ENCODE measurements around the gene KIF19.

Gene KIF19

GRCh38 chr17:74304184-74304583, 21.8 kb upstream of the KIF19 start:
- no peak for DNase-seq

- no peak for DNase-seq
These were observed 20.0 kb upstream of the KIF19 start for GRCh38 chr17:74305865-74306654.

- DNase-seq: no peak
These were observed 17.8 kb upstream of the KIF19 start for GRCh38 chr17:74307984-74308773.

- no peak for DNase-seq
These were observed 16.1 kb upstream of the KIF19 start for GRCh38 chr17:74309902-74310301.

- DNase-seq: no peak
These were observed 11.1 kb upstream of the KIF19 start for GRCh38 chr17:74314877-74315276.

GRCh38 chr17:74316220-74316619, 9.8 kb upstream of the KIF19 start:
- DNase-seq: peak; percentile 23

GRCh38 chr17:74317071-74317470, 9.0 kb upstream of the KIF19 start:
- DNase-seq: no peak

GRCh38 chr17:74318391-74318790, 7.6 kb upstream of the KIF19 start:
- no peak for DNase-seq

- DNase-seq: no peak
These were observed 1.5 kb upstream of the KIF19 start for GRCh38 chr17:74324521-74324920.

GRCh38 chr17:74325376-74325742, 667 bp upstream of the KIF19 start:
- DNase-seq: peak; percentile 53

- no peak for DNase-seq
These were observed 480 bp downstream of the KIF19 start for GRCh38 chr17:74326506-74326905.

- no peak for DNase-seq
These were observed 2.5 kb downstream of the KIF19 start for GRCh38 chr17:74328487-74328886.

GRCh38 chr17:74329378-74329777, 3.4 kb downstream of the KIF19 start:
- no peak for DNase-seq

- DNase-seq: no peak
These were observed 4.4 kb downstream of the KIF19 start for GRCh38 chr17:74330446-74330845.

GRCh38 chr17:74332017-74332650, 6.1 kb downstream of the KIF19 start:
- no peak for DNase-seq

GRCh38 chr17:74332763-74333283, 6.8 kb downstream of the KIF19 start:
- DNase-seq: peak; percentile 76

- DNase-seq: no peak
These were observed 8.5 kb downstream of the KIF19 start for GRCh38 chr17:74334393-74335039.

- no peak for DNase-seq
These were observed 9.6 kb downstream of the KIF19 start for GRCh38 chr17:74335529-74336062.

- DNase-seq: no peak
These were observed 10.3 kb downstream of the KIF19 start for GRCh38 chr17:74336307-74336706.

GRCh38 chr17:74337834-74338500, 11.9 kb downstream of the KIF19 start:
- no peak for DNase-seq

GRCh38 chr17:74339537-74340195, 13.6 kb downstream of the KIF19 start:
- DNase-seq: no peak

Measured in eye (tissue), 1 donor.